Smooth muscle cell (in vitro differentiated cells): ENCODE measurements around the gene EHD1. TPM values are rescaled to one million over a fixed set of nuclear protein-coding genes. Genes with fewer than 3 reads are reported as not detected.

ENCODE experiments used
- DNase-seq: peaks from one replicate; lab custom pipeline; 2025; ENCODE audit not compliant: unreplicated experiment; lab: John Stamatoyannopoulos, UW
- H2AFZ ChIP-seq: fragments of 200-600 bp; sonication (generic); 2 replicates; pipeline ENCODE4 v1.6.0; 2016; ENCODE audit warnings: antibody characterized with exemption, low read depth, mild to moderate bottlenecking
- H3F3A ChIP-seq: fragments of 200-600 bp; sonication (generic); 2 replicates; pipeline ENCODE4 v1.6.0; 2017; ENCODE audit warnings: antibody characterized with exemption, low read depth
- H3K27ac ChIP-seq: fragments of 200-600 bp; sonication (generic); 2 replicates; pipeline ENCODE4 v1.5.1; 2016; ENCODE audit warnings: low read depth, mild to moderate bottlenecking
- H3K27me3 ChIP-seq: fragments of 200-600 bp; sonication (generic); 2 replicates; pipeline ENCODE4 v1.6.1; 2016; ENCODE audit warnings: low read depth, mild to moderate bottlenecking
- H3K36me3 ChIP-seq: fragments of 200-600 bp; sonication (generic); 2 replicates; pipeline ENCODE4 v1.5.1; 2016; ENCODE audit warnings: low read depth
- H3K4me1 ChIP-seq: fragments of 200-600 bp; sonication (generic); 2 replicates; pipeline ENCODE4 v1.5.1; 2016; ENCODE audit warnings: low read depth
- H3K4me2 ChIP-seq: fragments of 200-600 bp; sonication (generic); 2 replicates; pipeline ENCODE4 v1.6.0; 2016; ENCODE audit warnings: mild to moderate bottlenecking
- H3K4me3 ChIP-seq: fragments of 200-600 bp; sonication (generic); 2 replicates; pipeline ENCODE4 v1.5.1; 2016; ENCODE audit warnings: mild to moderate bottlenecking
- H3K79me2 ChIP-seq: fragments of 200-600 bp; sonication (generic); 2 replicates; pipeline ENCODE4 v1.6.0; 2016; ENCODE audit warnings: low read depth, mild to moderate bottlenecking
- H3K9ac ChIP-seq: fragments of 200-600 bp; sonication (generic); 2 replicates; pipeline ENCODE4 v1.6.0; 2016; ENCODE audit warnings: low read depth
- H3K9me3 ChIP-seq: fragments of 200-600 bp; sonication (generic); replicated peaks from 2 replicates; pipeline ENCODE4 v1.5.1; 2016; ENCODE audit warnings: low read depth
- H4K20me1 ChIP-seq: fragments of 200-600 bp; sonication (generic); 2 replicates; pipeline ENCODE4 v1.6.0; 2016; ENCODE audit warnings: low read depth
- CTCF ChIP-seq: fragments of 200-600 bp; sonication (generic); IDR thresholded peaks from 2 replicates; pipeline ENCODE4 v1.5.1; 2017; ENCODE audit warnings: borderline replicate concordance, mild to moderate bottlenecking, antibody characterized with exemption; ENCODE audit not compliant: insufficient read depth, poor library complexity, severe bottlenecking
- WGBS: methylation state at CpG from one replicate; pipeline ENCODE4 v1.1.7; 2016; ENCODE audit warnings: low lambda C conversion rate; 5-methylcytosine and 5-hydroxymethylcytosine counted together
- polyA plus RNA-seq: library from polyadenylated mRNA; unstranded; fragments of >200 nt; fragmentation: Nextera tagmentation; extraction: Ambion mirVana; gene quantifications from 2 replicates; pipeline ENCODE4 v1.2.1, GENCODE V29; 2016
- total RNA-seq: library from RNA; depleted of rRNA; stranded (reverse); fragments of >200 nt; gene quantifications from 2 replicates; pipeline ENCODE4 v1.2.3, GENCODE V29; 2014

The EHD1 gene
- total and polyA plus RNA-seq, 2 experiments from 2014 or later, result 42.8 to 59.8 TPM

DNA sequence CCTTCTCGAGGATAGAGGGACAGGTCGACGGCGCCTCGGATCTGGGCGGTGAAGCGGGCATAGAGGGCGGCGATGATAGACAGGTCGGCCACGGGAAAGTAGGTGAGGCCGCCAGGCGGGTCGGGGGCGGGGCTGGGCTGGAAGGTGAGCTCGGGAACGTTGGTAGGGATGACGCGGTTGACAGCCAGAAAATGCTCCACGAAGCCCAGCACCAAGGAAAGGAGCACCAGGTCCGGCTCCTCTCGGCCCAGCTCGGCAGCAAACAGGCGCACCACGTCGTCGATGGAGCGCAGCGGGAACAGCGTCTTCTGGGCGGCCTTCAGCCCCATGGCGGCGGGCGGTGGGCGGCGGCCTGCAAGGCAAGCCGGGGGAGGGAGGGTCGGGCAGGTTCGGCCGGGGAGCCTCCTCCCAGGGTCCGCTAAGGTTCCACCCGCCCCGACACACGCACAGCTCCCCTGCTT, 68.6 kb downstream of the EHD1 start:
- Histone ChIP-seq H3K27ac (no peak overlapping the region), H3K79me2 (no peaks in the 10 kb centered on the region), H3K27me3 (no peaks in the 10 kb centered on the region), H3K4me3 (peak overlapping the region; percentile 85), H3K4me2 (peak overlapping the region; percentile 94), H4K20me1 (peaks cover 3% of the 10 kb centered on the region), H3K9ac (peak overlapping the region; percentile 31), H2AFZ (peak overlapping the region; percentile 86), H3F3A (no peaks in the 10 kb centered on the region), H3K4me1 (peaks cover 6% of the 10 kb centered on the region), H3K9me3 (no peaks in the 10 kb centered on the region), H3K36me3 (no peaks in the 10 kb centered on the region)
- TF ChIP-seq CTCF, result no peak
- DNase-seq, result no peak
- 3% methylated on average over 36 of the region's 44 CpGs for WGBS

- Histone ChIP-seq H3K36me3 (no peaks in the 10 kb centered on the region), H3K4me2 (no peak overlapping the region), H3K79me2 (no peaks in the 10 kb centered on the region), H3K9ac (no peak overlapping the region), H2AFZ (no peak overlapping the region), H3K27ac (no peak overlapping the region), H3K4me1 (peaks cover 19% of the 10 kb centered on the region), H3K27me3 (no peaks in the 10 kb centered on the region), H3K4me3 (no peak overlapping the region), H3F3A (peaks cover 7% of the 10 kb centered on the region), H3K9me3 (no peaks in the 10 kb centered on the region), H4K20me1 (peaks cover 3% of the 10 kb centered on the region)
- 98% methylated on average over 9 of the region's 9 CpGs for WGBS
- DNase-seq, result no peak
- TF ChIP-seq CTCF, result no peak
These were observed 72.9 kb downstream of the EHD1 start for GRCh38 chr11:64805481-64805880.

DNA sequence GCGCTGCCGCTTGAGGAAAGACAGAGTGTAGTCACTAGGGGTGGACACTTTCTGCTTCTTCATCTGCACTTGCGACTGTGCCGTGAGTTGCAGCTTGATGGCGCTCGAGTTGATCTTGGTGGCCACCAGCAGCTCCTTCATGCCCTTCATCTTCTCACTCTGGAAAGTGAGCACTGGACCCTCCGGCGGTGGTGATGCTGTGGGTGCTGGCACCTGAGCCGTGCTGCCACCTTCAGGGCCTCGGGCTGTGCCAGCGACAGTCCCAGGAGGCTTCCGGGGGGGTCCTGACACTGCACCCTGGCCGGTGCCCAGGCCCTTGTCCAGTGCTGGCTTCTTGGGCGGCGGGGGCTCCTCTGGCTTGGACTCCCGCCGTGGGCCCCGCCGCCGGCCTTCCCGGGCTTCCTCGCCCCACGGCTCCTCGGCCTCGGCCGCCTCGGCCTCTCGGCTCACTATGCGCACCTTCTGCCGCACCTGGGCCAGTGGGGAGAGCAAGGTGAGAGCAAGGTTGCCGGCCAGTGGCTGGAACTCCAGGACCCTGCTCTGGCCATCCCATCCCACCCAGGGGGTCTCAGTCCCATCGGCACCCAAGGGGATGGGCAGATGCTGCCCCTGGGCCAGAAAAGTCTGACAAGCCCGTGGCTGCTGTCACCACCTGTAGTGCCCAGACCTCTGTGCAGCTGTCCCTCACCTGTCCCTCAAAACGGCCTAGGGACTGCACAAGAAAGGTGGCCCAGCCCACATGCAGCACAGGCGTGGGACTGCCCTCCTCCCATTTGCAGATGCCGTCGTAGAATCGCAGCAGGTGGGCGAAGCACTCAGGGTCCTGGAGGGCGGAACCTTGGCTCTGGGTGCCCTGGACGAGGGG, 73.8 kb downstream of the EHD1 start:
- TF ChIP-seq CTCF, result no peak
- Histone ChIP-seq H3K9me3 (no peaks in the 10 kb centered on the region), H3F3A (peaks cover 7% of the 10 kb centered on the region), H3K27ac (peak overlapping the region; percentile 92), H3K27me3 (no peaks in the 10 kb centered on the region), H3K9ac (no peak overlapping the region), H4K20me1 (peaks cover 3% of the 10 kb centered on the region), H3K4me3 (no peak overlapping the region), H3K36me3 (no peaks in the 10 kb centered on the region), H3K4me1 (peaks cover 17% of the 10 kb centered on the region), H3K4me2 (peak overlapping the region; percentile 98), H3K79me2 (no peaks in the 10 kb centered on the region), H2AFZ (no peak overlapping the region)
- DNase-seq, result no peak
- 94% methylated on average over 41 of the region's 41 CpGs for WGBS
